K562 (cell line): ENCODE results near the gene BPTF.

ENCODE experiments used
- ARID1B ChIP-seq: fragments of 450-650 bp; IDR thresholded peaks from 2 replicates; pipeline ENCODE4 v1.6.1; 2016; ENCODE audit warnings: antibody characterized with exemption, mild to moderate bottlenecking, inconsistent platforms
- MYC ChIP-seq, 2 experiments: fragments of 250-450 bp in 1 of 2; sonication (Bioruptor Pico) in 1 of 2; IDR thresholded peaks; 2 replicates each; pipeline versions ENCODE4 v1.5.1 to v1.6.1; 2012 to 2021; ENCODE audit warnings: low read depth in 2 of 2, borderline replicate concordance in 1 of 2, improper control_type of control experiment in 1 of 2, low read length in 1 of 2, mild to moderate bottlenecking in 1 of 2, moderate library complexity in 1 of 2
- NCOR1 ChIP-seq: fragments of 450-650 bp; IDR thresholded peaks from 2 replicates; pipeline ENCODE4 v1.6.1; 2016; ENCODE audit warnings: mild to moderate bottlenecking, moderate library complexity
- NELFE ChIP-seq: IDR thresholded peaks from 2 replicates; pipeline ENCODE4 v1.6.1; 2011; ENCODE audit warnings: mild to moderate bottlenecking; ENCODE audit not compliant: insufficient read depth, insufficient read length
- THRAP3 ChIP-seq: fragments of 450-650 bp; IDR thresholded peaks from 2 replicates; pipeline ENCODE4 v1.6.1; 2016; ENCODE audit warnings: mild to moderate bottlenecking, inconsistent platforms, borderline replicate concordance
- YBX1 ChIP-seq: fragments of 450-650 bp; IDR thresholded peaks from 2 replicates; pipeline ENCODE4 v1.7.1; 2016; ENCODE audit warnings: mild to moderate bottlenecking
- TF ChIP-seq, protein P1 (sequence below): fragments of 450-650 bp; formaldehyde crosslinking; IDR thresholded peaks from 2 replicates; pipeline ENCODE4 v1.4.0; 2022; ENCODE audit warnings: mild to moderate bottlenecking, moderate library complexity

GRCh38 chr17:68015081-68015723, 189.9 kb downstream of the BPTF start:
- TF ChIP-seq NELFE (no peak), YBX1 (no peak), ARID1B (no peak), MYC (IDR thresholded peaks at IDR 0.05; ENCODE audit: low read depth, low read length) (no peak), MYC (CRISPR knock-in tag; IDR thresholded peaks at IDR 0.05; ENCODE audit: borderline replicate concordance, low read depth) (no peak), THRAP3 (no peak), NCOR1 (no peak)
- TF ChIP-seq, protein P1, sequence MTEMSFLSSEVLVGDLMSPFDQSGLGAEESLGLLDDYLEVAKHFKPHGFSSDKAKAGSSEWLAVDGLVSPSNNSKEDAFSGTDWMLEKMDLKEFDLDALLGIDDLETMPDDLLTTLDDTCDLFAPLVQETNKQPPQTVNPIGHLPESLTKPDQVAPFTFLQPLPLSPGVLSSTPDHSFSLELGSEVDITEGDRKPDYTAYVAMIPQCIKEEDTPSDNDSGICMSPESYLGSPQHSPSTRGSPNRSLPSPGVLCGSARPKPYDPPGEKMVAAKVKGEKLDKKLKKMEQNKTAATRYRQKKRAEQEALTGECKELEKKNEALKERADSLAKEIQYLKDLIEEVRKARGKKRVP (CRISPR knock-in tag): no peak
